DMS53 (cell line): Measurements from ENCODE around the gene ATXN2.
"Not testable (repeated sequence)": the region's sequence is repeated elsewhere in the genome, so short reads cannot be mapped to it uniquely, and the experiment has no call there.

Experiments
- DNase-seq: peaks from one replicate; lab custom pipeline; 2025; lab: John Stamatoyannopoulos, UW

ATXN2 gene

DNA sequence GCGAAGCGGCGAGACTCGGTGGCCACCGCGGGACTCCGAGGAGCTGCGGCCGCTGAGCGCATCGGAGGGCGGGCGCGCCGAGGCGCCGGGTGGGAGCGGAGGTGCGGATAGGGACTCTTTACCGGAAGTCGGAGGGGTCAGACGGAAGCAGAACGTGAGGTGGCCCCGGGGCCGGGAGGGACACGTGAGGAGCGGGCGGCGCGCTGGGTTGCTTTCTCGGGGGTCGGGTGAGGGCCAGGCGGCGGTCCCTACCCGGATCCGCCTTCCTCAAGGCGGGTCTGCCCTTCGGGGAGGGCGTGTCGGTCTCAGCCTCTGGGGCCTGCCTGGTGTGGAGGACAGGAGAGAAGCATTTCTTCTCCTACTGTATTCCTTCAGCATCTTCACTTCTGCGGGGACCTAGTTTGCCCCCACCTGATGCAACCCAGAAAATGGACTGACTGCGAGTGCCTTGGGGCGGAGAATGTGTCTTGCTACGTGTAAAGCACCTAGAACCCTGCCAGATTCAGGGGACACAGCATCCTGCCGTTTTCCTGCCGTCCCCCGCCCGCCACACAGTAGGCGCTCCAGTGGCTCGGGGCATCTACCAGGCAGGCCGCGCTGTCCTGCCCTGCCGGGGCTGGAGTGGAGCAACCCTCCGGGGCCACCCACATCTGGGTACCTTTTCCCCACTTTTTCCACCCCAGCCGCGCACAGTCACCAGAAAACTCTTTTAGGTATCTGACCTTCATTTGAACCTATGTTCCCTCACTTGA, 514 bp upstream of the ATXN2 start:
- peak; percentile 97 for DNase-seq

DNA sequence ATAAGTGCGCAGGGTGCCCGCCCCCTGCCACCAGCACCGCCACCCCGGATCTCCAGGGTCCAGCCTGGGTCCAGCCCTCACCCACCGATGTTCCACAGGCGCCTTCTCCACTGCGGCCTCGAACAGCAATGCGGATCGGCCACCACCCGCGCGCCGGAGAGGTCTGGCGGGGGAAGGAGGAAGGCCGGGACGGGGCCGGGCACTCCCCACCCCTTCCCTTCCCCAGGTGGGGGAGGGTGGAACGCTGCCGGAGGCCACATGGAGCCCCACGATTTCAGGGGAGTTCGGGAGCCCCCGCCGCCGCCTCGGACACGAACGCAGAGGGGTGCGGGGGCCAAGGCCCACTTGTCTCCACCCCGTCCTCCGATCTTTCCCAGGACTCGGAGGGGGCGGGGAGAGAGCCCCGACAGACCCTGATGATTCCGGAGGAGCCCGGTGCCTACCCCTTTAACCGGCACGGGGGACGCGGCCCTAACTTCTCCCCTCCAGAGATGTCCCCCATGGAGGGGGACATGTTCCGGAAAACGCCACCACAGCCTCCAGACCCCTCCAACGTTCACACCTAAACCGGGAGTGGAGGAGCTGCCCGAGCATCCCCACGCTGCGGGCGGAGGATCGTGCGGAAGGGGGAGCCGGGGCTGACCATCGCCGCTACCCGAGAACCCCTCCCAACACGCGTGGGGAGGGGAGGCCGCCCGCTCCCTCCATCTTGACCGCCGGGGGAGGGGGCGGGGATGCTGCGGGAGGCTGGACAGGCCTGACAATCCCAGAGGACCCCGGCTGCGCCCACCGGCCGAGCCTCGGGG, 1.1 kb downstream of the ATXN2 start:
- peak; percentile 77 for DNase-seq

DNA sequence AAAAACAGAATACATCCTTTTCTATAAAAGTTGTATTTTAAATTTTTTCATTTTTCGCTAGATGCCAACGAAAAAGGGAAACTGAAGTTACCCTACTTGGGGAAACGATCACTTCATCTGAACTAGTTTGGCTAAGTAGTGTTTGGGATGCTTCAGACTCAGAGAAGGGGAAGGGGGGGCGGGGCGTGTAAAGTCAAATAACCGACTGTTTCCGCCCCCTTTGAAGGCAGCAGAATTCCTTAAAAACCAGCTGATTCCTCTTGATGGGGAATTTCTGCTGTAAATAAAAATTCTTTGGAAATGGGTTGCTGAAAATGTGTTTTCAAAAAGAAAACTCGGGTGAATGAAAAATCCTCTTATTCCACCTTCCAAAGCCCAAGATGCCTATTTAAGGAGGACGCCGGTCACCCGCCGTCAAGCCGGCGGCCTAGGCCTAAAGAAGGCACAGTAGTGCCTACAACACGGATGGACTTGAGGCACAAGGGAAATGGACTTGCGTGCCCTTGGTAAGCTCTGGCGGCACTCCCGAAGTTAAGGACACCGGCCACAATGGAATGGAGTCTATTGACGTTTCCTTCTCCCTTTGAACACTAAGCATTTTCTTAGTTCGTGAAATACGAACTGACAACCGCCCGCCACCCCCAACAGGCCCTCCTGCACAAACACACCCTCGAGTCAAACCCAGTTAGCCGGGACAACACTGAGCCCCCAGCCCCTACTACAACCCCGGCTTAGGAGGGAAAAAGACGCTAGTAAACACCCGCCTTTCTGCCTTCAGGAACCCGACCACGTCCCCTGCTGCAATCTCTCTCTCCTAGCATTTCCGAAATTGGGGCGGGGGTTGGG, 1.9 kb downstream of the ATXN2 start:
- peak; percentile 90 for DNase-seq

DNA sequence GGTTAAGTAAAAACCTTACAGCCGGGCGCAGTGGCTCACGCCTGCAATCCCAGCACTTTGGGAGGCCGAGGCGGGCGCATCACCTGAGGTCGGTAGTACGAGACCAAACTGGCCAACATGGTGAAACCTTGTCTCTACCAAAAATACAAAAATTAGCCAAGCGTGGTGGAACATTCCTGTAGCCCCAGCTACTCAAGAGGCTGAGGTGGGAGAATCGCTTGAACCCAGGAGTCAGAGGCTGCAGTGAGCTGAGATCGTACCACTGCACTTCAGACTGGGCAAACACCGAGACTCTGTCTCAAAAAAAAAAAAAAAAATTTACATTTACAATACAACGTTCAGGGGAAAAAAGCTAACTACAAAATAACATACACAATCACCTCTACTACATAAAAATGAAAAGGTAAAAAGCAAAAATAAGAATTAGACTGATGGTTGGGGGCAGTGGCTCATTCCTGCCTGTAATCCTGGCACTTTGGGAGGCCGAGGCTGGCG, 3.7 kb downstream of the ATXN2 start:
- not testable (repeated sequence) for DNase-seq

DNA sequence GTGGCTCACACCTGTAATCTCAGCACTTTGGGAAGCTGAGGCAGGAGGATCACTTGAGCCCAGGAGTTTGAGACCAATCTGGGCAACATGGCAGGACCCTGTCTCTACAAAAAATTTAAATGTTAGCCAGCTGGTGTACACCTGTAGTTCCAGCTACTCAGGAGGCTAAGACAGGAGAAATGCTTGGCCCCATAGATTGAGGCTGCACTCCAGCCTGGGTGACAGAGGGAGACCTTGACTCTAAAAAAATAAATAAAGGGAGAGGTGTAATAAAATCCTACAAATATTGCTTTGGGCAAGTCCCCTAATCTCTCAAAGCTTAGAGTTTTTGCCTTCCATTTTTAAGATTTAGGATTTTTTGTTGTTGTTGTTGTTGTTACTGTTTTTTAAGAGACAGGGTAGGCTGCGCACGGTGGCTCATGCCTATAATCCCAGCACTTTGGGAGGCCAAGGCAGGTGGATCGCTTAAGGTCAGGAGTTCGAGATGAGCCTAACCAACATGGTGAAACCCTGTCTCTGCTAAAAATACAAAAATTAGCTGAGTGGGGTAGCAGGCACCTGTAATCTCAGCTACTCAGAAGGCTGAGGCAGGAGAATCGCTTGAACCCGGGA, 7.6 kb downstream of the ATXN2 start:
- not testable (repeated sequence) for DNase-seq

DNA sequence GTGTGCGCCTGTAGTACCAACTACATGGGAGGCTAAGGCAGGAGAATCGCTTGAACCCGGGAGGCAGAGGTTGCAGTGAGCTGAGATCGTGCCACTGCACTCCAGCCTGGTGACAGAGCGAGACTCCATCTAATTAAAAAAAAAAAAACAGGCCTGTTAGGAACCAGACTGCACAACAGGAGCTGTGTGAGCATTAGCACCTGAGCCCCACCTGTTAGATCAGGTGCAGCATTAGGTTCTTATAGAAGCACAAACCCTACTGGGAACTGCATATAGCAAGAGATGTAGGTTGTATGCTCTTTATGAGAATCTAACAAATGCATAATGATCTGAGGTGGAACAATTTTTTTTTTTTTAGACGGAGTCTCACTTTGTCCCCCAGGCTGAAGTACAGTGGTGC, 8.6 kb downstream of the ATXN2 start:
- no peak for DNase-seq

DNA sequence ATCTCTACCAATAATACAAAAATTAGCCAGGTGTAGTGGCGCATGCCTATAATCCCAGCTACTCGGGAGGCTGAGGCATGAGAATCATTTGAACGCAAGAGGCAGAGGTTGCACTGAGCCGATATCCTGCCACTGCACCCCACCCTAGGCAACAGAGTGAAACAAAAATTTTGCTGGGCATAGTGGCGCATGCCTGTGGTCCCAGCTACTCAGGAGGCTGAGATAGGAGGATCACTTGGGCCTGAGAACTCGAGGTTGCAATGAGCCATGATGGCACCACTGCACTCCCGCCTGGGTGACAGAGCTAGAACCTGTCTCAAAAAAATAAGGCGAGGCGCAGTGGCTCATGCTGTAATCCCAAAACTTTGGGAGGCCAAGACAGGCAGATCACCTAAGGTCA, 9.5 kb downstream of the ATXN2 start:
- no peak for DNase-seq

DNA sequence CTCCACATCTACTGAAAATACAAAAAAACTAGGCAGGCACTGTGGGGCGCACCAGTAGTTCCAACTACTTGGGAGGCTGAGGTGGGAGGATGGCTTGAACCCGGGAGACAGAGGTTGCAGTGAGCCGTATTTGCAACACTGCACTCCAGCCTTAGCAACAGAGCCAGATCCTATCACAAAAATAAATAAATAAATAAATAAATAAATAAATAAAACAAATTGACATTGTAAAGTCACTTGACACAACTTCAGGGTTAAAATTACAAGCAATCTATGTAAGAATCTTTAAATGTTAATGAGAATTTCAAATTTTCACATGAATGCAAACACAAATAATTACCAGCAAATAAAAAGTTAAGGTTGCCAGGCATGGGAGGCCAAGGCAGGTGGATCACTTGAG, 11.1 kb downstream of the ATXN2 start:
- DNase-seq = no peak

DNA sequence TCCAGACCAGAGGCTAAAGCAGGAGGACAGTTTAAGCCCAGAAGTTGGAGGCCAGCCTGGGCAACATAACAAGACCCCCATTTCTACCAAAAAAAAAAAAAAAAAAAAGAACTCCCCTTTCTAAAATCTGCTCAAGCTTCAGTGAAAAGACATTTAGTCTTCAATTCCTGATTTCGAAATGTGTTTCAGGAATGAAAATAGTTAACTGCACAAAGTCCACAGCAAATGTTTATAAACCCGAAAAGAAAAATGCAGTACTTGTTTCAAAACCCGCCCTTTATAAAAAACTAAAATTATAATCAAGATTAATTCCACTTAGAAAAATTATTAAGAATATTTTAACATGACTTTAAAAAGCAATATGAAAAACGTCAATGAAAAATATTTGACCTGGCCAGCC, 12.1 kb downstream of the ATXN2 start:
- DNase-seq = no peak

DNA sequence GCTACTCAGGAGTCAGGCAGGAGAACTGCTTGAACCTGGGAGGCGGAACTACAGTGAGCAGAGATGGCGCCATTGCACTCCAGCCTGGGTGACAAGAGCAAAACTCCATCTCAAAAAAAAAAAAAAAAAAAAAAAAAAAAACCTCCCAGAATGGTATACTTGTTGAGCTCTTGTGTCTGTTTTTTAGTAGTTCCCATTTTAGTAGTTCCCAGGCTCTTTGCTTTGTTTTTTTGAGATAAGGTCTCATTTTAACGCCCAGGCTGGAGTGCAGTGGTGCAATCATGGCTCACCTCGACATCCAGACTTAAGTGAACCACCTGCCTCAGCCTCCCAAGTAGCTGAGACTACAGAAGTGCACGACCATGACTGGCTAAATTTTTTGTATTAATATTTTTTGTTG, 13.4 kb downstream of the ATXN2 start:
- no peak for DNase-seq

DNA sequence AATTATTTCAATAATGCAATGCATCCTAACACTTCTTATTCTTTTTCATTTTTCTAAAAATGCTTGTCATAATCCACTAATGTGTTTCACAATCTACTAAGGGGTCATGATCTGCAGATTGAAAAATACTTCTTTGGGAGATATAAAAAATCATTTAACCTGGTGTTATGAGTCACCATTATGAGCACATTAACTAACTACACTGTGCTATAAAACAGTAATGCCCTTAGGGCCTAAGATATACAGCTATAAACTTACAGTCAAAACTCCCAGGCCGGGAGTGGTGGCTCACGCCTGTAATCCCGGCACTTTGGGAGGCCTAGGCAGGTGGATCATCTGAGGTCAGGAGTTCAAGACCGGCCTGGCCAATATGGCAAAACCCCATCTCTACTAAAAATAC, 14.2 kb downstream of the ATXN2 start:
- DNase-seq = no peak

DNA sequence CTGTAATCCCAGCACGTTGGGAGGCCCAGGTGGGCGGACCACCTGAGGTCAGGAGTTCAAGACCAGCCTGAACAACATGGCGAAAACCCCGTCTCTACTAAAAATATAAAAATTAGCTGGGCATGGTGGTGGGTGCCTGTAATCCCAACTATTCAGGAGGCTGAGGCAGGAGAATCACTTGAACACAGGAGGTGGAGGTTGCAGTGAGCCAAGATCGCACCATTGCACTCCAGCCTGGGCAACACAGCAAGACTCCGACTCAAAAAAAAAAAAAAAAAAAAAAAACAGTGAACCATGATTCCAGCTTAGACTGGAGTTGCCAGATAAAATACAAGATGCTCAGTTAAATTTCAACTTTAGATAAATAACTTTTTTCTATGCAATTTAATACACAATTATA, 15.6 kb downstream of the ATXN2 start:
- not testable (repeated sequence) for DNase-seq

DNA sequence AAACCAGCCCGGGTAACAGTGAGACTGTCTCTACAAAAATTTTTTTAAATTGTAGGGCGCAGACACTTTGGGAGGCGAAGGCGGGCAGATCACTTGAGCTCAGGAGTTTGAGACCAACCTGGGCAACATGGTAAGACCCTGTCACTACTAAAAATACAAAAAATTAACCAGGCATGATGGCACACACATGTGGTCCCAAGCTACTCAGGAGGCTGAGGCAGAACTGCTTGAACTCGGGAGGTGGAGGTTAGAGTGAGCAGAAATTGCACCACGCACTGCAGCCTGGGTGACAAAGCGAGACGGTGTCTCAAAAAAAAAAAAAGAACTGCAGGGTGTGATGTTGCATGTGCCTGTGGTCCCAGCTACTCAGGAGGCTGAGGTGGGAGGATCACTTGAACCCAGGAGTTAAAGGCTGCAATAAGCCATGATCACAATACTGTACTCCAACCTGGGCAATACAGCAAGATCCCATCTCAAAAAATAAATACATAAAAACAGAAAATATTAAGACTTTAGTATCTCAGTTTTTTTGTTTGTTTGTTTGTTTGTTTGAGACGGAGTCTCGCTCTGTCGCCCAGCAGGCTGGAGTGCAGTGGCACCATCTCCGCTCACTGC, 16.9 kb downstream of the ATXN2 start:
- no peak for DNase-seq

DNA sequence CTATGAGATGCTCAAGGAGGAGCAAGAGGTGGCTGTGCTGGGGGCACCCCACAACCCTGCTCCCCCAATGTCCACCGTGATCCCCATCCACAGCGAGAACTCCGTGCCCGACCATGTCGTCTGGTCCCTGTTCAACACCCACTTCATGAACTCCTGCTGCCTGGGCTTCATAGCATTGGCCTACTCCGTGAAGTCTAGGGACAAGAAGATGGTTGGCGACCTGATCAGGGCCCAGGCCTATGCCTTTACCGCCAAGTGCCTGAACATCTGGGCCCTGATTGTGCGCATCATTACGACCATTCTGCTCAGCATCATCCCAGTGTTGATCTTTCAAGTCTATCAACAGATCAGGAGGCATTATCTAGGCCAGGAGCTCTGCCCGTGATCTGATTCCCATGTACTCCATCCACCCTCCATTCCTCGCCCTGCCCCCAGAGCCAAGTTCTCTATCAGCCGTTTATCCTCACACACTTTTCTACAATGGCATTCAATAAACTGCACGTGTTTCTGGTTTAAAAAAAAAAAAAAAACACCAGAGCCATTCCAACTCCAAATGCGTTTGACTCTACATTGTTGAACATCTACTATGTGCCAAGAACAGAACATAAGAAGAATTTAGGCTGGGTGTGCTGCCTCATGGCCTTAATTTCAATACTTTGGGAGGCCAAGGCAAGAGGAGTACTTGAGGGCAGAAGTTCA, 17.5 kb downstream of the ATXN2 start:
- no peak for DNase-seq

DNA sequence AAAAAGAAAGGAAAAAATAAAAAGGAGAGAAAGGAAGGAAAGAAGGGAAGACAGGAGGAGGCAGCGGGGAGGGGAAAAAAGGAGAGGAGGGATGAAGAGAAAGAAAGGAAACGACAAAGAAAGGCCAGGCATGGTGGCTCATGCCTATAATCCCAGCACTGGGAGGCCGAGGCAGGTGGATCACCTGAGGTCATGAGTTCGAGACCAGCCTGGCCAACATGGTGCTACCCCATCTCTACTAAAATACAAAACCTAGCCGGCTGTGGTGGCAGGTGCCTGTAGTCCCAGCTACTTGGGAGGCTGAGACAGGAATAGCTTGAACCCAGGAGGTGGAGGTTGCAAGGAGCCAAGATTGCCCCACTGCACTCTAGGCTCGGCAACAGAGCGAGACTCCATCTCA, 18.4 kb downstream of the ATXN2 start:
- no peak for DNase-seq

DNA sequence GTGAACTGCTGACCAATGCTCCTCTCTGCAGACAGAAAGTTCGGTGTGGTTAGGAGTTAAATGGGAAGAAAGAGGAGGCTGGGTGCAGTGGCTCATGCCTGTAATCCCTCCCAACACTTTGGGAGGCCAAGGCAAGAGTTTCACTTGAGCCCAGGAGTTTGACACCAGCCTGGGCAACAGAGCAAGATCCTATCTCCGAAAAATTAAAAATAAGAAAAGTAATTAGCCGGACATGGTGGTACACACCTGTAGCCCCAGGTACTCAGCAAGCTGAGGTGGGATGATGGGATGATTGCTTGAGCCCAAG, 19.0 kb downstream of the ATXN2 start:
- no peak for DNase-seq

DNA sequence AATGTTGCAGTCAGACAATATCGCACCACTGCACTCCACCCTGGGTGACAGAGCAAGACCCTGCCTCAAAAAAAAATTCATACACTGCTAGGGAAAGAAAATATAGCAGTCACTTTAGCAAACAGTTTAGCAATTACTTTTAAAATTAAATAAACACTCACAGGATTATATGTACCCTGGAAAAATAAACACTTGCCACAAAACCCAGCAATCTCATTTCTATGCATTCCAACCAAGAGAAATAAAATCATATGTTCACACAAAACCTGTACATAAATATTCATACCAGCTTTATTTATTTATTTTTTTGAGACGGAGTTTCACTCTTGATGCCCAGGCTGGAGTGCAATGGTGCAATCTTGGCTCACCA, 20.2 kb downstream of the ATXN2 start:
- DNase-seq = peak; percentile 36

DNA sequence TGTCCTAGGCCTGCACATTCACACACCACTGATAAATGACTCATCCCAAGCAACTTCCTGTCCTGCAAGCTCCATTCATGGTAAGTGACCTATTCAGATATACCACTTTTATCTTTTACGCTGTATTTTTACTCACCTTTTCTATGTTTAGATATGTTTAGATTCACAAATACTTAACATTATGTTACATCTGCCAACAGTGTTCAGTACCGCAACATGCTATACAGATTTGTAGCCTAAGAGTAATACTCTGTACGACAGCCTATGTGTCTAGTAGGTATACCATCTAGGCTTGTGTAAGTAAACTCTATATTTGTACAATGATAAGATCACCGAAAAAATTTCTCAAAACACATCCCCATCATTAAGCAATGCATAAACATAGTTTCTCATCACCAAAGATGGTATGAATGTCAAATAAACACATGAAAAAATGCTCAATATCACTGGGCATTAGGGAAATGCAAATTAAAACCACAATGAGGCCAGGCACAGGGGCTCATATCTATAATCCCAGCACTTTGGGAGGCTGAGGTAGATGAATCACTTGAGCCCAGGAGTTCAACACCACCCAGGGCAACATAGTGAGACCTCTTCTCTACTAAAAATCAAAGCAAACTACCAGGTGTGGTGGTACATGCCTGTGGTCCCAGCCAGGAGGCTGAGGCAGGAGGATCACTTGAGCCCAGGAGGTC, 20.7 kb downstream of the ATXN2 start:
- DNase-seq = peak; percentile 80

DNA sequence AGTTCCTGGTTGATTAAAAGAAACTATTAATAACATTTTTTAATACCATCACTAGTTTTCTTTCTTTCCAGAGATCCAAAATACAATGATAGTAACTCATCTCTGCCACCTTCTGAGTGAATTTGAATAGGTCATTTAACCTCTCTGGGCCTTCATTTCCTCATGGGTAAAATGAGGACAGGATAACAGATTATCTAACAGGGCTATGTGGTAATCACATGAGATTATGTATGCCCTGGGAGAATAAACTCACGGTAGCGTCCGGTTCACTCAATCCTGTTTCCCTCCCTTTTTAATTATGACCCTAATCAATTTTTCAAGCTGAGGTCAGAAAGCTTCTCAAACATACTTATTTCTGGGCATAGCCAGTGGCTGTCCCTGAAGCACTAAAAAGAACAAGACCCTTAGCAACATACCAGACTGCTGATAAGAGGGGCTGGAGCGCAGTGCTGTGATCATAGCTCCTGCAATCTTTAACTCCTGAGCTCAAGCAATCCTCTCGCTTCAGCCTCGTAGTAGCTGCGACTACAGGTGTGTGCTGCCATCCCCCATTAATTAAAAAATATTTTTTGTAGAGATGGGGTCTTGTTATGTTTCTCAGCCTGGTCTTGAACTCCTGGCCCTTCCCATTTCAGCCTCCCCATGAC, 24.2 kb downstream of the ATXN2 start:
- DNase-seq = no peak

DNA sequence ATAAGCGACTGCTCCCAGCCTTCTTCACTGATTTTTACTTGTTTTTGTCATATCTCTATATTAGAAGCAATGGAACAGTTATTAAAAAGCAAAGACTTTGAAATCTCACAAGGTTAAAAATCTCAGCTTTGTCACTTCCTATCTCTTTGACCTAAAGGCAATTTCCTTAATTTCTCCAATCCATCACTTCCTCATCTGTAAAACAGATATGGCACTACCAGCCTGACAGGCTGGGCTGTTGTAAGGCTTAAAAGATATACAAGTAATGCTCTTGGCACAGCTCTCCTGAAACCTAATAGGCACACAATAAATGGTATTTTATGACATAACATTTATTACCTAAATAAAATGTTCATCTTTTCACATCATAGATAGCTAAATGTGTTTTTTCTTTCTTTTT, 25.6 kb downstream of the ATXN2 start:
- DNase-seq = no peak
